Astrocyte (in vitro differentiated cells and primary cell): Measurements from ENCODE around the gene HIC1. TPM values are rescaled to one million over a fixed set of nuclear protein-coding genes. Genes with fewer than 3 reads are reported as not detected.
A peak's percentile ranks its signal among the peaks of the same experiment; 100 is the strongest.

Source experiments
- DNase-seq: peaks from one replicate; pipeline ENCODE4 v3.0.0-alpha.2; 2010; ENCODE audit warnings: low read depth
- FAIRE-seq: peaks from 2 replicates; lab custom pipeline; 2011; peaks lifted over from hg19 to GRCh38; lab: Jason Lieb, UNC
- H2AFZ ChIP-seq: 2 replicates; pipeline ENCODE4 v1.6.0; 2012; ENCODE audit warnings: low read depth, low read length, inconsistent platforms
- H3K27ac ChIP-seq: 2 replicates; pipeline ENCODE4 v1.5.1; 2011; ENCODE audit warnings: low read depth, low read length, inconsistent platforms
- H3K27me3 ChIP-seq: 2 replicates; pipeline ENCODE4 v1.6.0; 2011; ENCODE audit warnings: low read length, inconsistent platforms; ENCODE audit not compliant: insufficient read depth
- H3K36me3 ChIP-seq: 2 replicates; pipeline ENCODE4 v1.5.1; 2011; ENCODE audit warnings: low read length, inconsistent platforms; ENCODE audit not compliant: insufficient read depth
- H3K4me1 ChIP-seq: 2 replicates; pipeline ENCODE4 v1.5.1; 2011; ENCODE audit warnings: low read length, inconsistent platforms; ENCODE audit not compliant: insufficient read depth
- H3K4me2 ChIP-seq: 2 replicates; pipeline ENCODE4 v1.6.0; 2012; ENCODE audit warnings: low read length, inconsistent platforms
- H3K4me3 ChIP-seq: 2 replicates; pipeline ENCODE4 v1.5.1; 2011; ENCODE audit warnings: low read depth, mild to moderate bottlenecking, low read length, inconsistent platforms; ENCODE audit not compliant: insufficient read depth
- H3K79me2 ChIP-seq: 2 replicates; pipeline ENCODE4 v1.6.0; 2012; ENCODE audit warnings: mild to moderate bottlenecking, low read length, inconsistent platforms; ENCODE audit not compliant: insufficient read depth
- H3K9ac ChIP-seq: 2 replicates; pipeline ENCODE4 v1.6.0; 2012; ENCODE audit warnings: mild to moderate bottlenecking, low read length, inconsistent platforms
- H3K9me3 ChIP-seq: 2 replicates; pipeline ENCODE4 v1.5.1; 2012; ENCODE audit warnings: low read depth, mild to moderate bottlenecking, low read length, inconsistent platforms; ENCODE audit not compliant: insufficient read depth
- H4K20me1 ChIP-seq: 2 replicates; pipeline ENCODE4 v1.6.0; 2012; ENCODE audit warnings: low read length, inconsistent platforms; ENCODE audit not compliant: insufficient read depth
- H3K27ac Mint-ChIP-seq: one replicate; pipeline ENCODE4 v1.8.0; 2021; ENCODE audit warnings: mild to moderate bottlenecking, mixed read lengths; ENCODE audit not compliant: unreplicated experiment
- H3K27me3 Mint-ChIP-seq: one replicate; pipeline ENCODE4 v1.8.0; 2021; ENCODE audit warnings: low read depth, mixed read lengths; ENCODE audit not compliant: unreplicated experiment
- H3K36me3 Mint-ChIP-seq: one replicate; pipeline ENCODE4 v1.8.0; 2021; ENCODE audit warnings: low read depth, mixed read lengths; ENCODE audit not compliant: unreplicated experiment
- H3K4me1 Mint-ChIP-seq: one replicate; pipeline ENCODE4 v1.8.0; 2021; ENCODE audit warnings: low read depth, mixed read lengths; ENCODE audit not compliant: unreplicated experiment
- H3K4me3 Mint-ChIP-seq: one replicate; pipeline ENCODE4 v1.8.0; 2021; ENCODE audit warnings: mild to moderate bottlenecking, moderate library complexity, mixed read lengths; ENCODE audit not compliant: unreplicated experiment
- H3K9me3 Mint-ChIP-seq: one replicate; pipeline ENCODE4 v1.8.0; 2021; ENCODE audit warnings: mild to moderate bottlenecking, mixed read lengths; ENCODE audit not compliant: unreplicated experiment
- EZH2 ChIP-seq: IDR thresholded peaks from 2 replicates; pipeline ENCODE4 v1.6.1; 2012; ENCODE audit warnings: mild to moderate bottlenecking, low read length, inconsistent platforms; ENCODE audit not compliant: insufficient read depth
- total RNA-seq: library from RNA; stranded (reverse); gene quantifications from 2 replicates; pipeline ENCODE4 v1.2.1, GENCODE V29; 2021
- TF ChIP-seq, protein P1 (sequence below): IDR thresholded peaks from 2 replicates; pipeline ENCODE4 v1.5.1; 2011; ENCODE audit warnings: low read depth, mild to moderate bottlenecking, inconsistent platforms, low read length, moderate library complexity; ENCODE audit not compliant: insufficient read depth

Gene HIC1
- total RNA-seq, 1 donor from 2014 or later, result 9.0 TPM

DNA sequence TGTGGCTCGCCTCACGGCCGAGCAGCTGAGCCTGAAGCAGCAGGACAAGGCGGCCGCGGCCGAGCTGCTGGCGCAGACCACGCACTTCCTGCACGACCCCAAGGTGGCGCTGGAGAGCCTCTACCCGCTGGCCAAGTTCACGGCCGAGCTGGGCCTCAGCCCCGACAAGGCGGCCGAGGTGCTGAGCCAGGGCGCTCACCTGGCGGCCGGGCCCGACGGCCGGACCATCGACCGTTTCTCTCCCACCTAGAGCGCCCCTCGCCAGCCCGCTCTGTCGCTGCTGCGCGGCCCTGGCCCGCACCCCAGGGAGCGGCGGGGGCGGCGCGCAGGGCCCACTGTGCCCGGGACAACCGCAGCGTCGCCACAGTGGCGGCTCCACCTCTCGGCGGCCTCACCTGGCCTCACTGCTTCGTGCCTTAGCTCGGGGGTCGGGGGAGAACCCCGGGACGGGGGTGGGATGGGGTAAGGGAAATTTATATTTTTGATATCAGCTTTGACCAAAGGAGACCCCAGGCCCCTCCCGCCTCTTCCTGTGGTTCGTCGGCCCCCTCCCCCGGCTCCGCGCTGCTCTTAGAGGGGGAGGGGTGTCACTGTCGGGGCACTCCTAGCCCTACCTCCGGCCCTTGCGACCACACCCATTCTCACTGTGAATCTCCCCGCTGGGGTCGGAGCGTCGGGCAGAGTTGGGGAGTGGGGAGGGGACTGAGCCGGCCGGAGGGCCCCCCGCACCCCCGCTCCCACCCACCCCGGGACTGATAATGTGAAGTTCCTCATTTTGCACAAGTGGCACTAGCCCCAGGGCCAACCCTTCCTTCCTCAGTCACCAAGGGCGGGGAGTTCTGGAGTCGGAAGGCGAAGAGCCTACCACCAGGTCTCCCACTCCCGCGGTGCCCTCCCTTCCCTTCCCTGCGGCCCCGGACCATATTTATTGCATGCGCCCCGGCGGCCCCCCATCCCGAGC, 4.0 kb downstream of the HIC1 start:
- no peak overlapping the region for H3K4me3 Mint-ChIP-seq
- peaks cover 31% of the 10 kb centered on the region for H3K4me1 Mint-ChIP-seq
- TF ChIP-seq, protein P1, sequence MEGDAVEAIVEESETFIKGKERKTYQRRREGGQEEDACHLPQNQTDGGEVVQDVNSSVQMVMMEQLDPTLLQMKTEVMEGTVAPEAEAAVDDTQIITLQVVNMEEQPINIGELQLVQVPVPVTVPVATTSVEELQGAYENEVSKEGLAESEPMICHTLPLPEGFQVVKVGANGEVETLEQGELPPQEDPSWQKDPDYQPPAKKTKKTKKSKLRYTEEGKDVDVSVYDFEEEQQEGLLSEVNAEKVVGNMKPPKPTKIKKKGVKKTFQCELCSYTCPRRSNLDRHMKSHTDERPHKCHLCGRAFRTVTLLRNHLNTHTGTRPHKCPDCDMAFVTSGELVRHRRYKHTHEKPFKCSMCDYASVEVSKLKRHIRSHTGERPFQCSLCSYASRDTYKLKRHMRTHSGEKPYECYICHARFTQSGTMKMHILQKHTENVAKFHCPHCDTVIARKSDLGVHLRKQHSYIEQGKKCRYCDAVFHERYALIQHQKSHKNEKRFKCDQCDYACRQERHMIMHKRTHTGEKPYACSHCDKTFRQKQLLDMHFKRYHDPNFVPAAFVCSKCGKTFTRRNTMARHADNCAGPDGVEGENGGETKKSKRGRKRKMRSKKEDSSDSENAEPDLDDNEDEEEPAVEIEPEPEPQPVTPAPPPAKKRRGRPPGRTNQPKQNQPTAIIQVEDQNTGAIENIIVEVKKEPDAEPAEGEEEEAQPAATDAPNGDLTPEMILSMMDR, result peak; percentile 13
- TF ChIP-seq EZH2, result no peak
- peaks cover 31% of the 10 kb centered on the region for H4K20me1 ChIP-seq
- peak overlapping the region; percentile 78 for H3K4me3 ChIP-seq
- H2AFZ ChIP-seq, result no peak overlapping the region
- peaks cover 9% of the 10 kb centered on the region for H3K36me3 ChIP-seq
- no peaks in the 10 kb centered on the region for H3K27me3 ChIP-seq
- H3K9ac ChIP-seq, result peak overlapping the region; percentile 93
- no peak for FAIRE-seq
- peaks cover 83% of the 10 kb centered on the region for H3K79me2 ChIP-seq
- H3K27ac ChIP-seq, result peak overlapping the region; percentile 99
- H3K27ac Mint-ChIP-seq, result peak overlapping the region; percentile 87
- H3K4me2 ChIP-seq, result peak overlapping the region; percentile 86
- peaks cover 2% of the 10 kb centered on the region for H3K9me3 Mint-ChIP-seq
- H3K9me3 ChIP-seq, result no peaks in the 10 kb centered on the region
- no peaks in the 10 kb centered on the region for H3K27me3 Mint-ChIP-seq
- peaks cover 61% of the 10 kb centered on the region for H3K4me1 ChIP-seq
- peaks cover 19% of the 10 kb centered on the region for H3K36me3 Mint-ChIP-seq
- DNase-seq, result no peak

DNA sequence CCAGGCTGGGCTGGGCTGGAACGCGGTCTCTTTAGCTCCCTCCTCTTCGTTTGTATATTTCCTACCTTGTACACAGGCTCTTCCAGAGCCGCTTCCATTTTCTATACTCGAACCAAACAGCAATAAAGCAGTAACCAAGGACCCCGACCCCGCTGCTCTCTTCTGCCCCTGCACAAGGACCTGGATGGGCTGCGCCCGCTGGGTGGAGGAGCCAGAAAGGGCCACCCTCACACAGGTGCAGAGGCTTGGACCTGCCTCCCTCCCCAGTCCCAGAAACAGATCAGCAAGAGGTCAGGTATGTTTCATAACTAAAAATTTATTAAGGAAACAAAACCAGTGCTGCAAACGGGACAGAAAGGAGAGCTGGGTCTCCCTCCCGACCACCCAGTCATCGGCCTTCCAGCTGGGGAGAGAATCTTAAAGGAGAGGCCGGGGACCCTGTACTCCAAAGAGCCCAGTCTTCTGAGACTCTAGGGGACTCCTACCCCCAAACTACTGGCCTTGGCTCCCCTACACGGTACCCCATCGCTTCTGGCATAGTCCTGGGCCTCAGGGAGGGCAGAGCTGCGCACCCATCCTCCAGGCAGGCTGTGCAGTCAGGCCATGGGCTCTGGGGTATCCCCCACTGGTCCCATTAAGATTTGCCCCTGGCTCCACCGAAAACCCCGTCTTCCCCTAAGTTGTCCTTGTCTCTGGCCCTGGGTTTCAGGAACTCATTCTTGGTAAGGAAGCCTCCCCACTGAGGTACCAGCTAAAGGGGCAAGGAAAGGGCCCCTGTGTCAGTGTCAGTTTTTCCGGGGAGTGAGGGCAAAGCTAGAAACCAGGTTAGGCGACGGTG, 4.9 kb downstream of the HIC1 start:
- no peaks in the 10 kb centered on the region for H3K9me3 ChIP-seq
- FAIRE-seq, result no peak
- peak overlapping the region; percentile 37 for H3K4me3 ChIP-seq
- H3K27ac Mint-ChIP-seq, result peak overlapping the region; percentile 87
- peaks cover 61% of the 10 kb centered on the region for H3K4me1 ChIP-seq
- H3K9ac ChIP-seq, result peak overlapping the region; percentile 93
- H3K79me2 ChIP-seq, result peaks cover 79% of the 10 kb centered on the region
- H3K36me3 ChIP-seq, result peaks cover 9% of the 10 kb centered on the region
- peaks cover 22% of the 10 kb centered on the region for H3K36me3 Mint-ChIP-seq
- DNase-seq, result no peak
- H4K20me1 ChIP-seq, result peaks cover 27% of the 10 kb centered on the region
- TF ChIP-seq EZH2, result no peak
- TF ChIP-seq, protein P1, result no peak
- H3K4me1 Mint-ChIP-seq, result peaks cover 38% of the 10 kb centered on the region
- peak overlapping the region; percentile 99 for H3K27ac ChIP-seq
- H3K4me3 Mint-ChIP-seq, result no peak overlapping the region
- H3K9me3 Mint-ChIP-seq, result peaks cover 2% of the 10 kb centered on the region
- peak overlapping the region; percentile 86 for H3K4me2 ChIP-seq
- no peaks in the 10 kb centered on the region for H3K27me3 ChIP-seq
- H3K27me3 Mint-ChIP-seq, result no peaks in the 10 kb centered on the region
- H2AFZ ChIP-seq, result no peak overlapping the region
